ENCODE results near the gene MYOF. TPM values are rescaled to one million over a fixed set of nuclear protein-coding genes. Genes with fewer than 3 reads are reported as not detected.

The MYOF gene
- total and polyA plus RNA-seq, 2 donors (not counting 1 experiment from before 2014, with no cell fraction given) = 298 to 314 TPM

- H3K79me2 ChIP-seq (ENCODE audit: control insufficient read depth, insufficient read depth, low read length) = peaks cover 5% of the 10 kb centered on the region
- H2AFZ ChIP-seq (ENCODE audit: low read length) = no peak overlapping the region
- no peaks in the 10 kb centered on the region for H3K27me3 ChIP-seq (ENCODE audit: control insufficient read depth, insufficient read depth, low read length)
- H3K9me3 ChIP-seq (ENCODE audit: control insufficient read depth, insufficient read depth, low read depth, low read length) = no peaks in the 10 kb centered on the region
- no peak for TF ChIP-seq EZH2 (IDR thresholded peaks at IDR 0.05; ENCODE audit: low read length, missing control alignments)
- TF ChIP-seq, protein P1, sequence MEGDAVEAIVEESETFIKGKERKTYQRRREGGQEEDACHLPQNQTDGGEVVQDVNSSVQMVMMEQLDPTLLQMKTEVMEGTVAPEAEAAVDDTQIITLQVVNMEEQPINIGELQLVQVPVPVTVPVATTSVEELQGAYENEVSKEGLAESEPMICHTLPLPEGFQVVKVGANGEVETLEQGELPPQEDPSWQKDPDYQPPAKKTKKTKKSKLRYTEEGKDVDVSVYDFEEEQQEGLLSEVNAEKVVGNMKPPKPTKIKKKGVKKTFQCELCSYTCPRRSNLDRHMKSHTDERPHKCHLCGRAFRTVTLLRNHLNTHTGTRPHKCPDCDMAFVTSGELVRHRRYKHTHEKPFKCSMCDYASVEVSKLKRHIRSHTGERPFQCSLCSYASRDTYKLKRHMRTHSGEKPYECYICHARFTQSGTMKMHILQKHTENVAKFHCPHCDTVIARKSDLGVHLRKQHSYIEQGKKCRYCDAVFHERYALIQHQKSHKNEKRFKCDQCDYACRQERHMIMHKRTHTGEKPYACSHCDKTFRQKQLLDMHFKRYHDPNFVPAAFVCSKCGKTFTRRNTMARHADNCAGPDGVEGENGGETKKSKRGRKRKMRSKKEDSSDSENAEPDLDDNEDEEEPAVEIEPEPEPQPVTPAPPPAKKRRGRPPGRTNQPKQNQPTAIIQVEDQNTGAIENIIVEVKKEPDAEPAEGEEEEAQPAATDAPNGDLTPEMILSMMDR (conservative IDR thresholded peaks at IDR 0.05 in 1 of 2, IDR thresholded peaks at IDR 0.05 in 1 of 2; ENCODE audit: low read depth in 1 of 2, low read length in 2 of 2) = no peak
- no peaks in the 10 kb centered on the region for H4K20me1 ChIP-seq (ENCODE audit: control insufficient read depth, extremely low read depth, insufficient read depth, low read length)
- no peak for DNase-seq (ENCODE audit: low read depth in 2 of 2)
- no peak overlapping the region for H3K4me3 ChIP-seq (replicated peaks in 1 of 4; ENCODE audit: control extremely low read depth in 1 of 4, insufficient read depth in 1 of 4, low read depth in 3 of 4, low read length in 4 of 4)
- H3K4me1 ChIP-seq (ENCODE audit: control insufficient read depth, extremely low read depth, insufficient read depth, low read length) = peaks cover 37% of the 10 kb centered on the region
- peaks cover 29% of the 10 kb centered on the region for H3K36me3 ChIP-seq (ENCODE audit: control insufficient read depth, insufficient read depth, low read length)
- H3K4me2 ChIP-seq (ENCODE audit: extremely low read depth, insufficient read depth, low read length) = no peak overlapping the region
- no peak overlapping the region for H3K9ac ChIP-seq (ENCODE audit: insufficient read depth, low read length)
- no peak overlapping the region for H3K27ac ChIP-seq (ENCODE audit: insufficient read depth, low read length)
Measured at GRCh38 chr10:93385345-93385744, 96.8 kb downstream of the MYOF start.

GRCh38 chr10:93384006-93384405, 98.1 kb downstream of the MYOF start:
- Histone ChIP-seq H3K4me2 (ENCODE audit: extremely low read depth, insufficient read depth, low read length) (peak overlapping the region; percentile 3), H3K4me3 (replicated peaks in 1 of 4; ENCODE audit: control extremely low read depth in 1 of 4, insufficient read depth in 1 of 4, low read depth in 3 of 4, low read length in 4 of 4) (no peak overlapping the region), H3K27me3 (ENCODE audit: control insufficient read depth, insufficient read depth, low read length) (no peaks in the 10 kb centered on the region), H3K36me3 (ENCODE audit: control insufficient read depth, insufficient read depth, low read length) (peaks cover 28% of the 10 kb centered on the region), H3K9ac (ENCODE audit: insufficient read depth, low read length) (no peak overlapping the region), H3K9me3 (ENCODE audit: control insufficient read depth, insufficient read depth, low read depth, low read length) (no peaks in the 10 kb centered on the region), H3K79me2 (ENCODE audit: control insufficient read depth, insufficient read depth, low read length) (peaks cover 7% of the 10 kb centered on the region), H3K27ac (ENCODE audit: insufficient read depth, low read length) (peak overlapping the region; percentile 75), H4K20me1 (ENCODE audit: control insufficient read depth, extremely low read depth, insufficient read depth, low read length) (no peaks in the 10 kb centered on the region), H2AFZ (ENCODE audit: low read length) (no peak overlapping the region), H3K4me1 (ENCODE audit: control insufficient read depth, extremely low read depth, insufficient read depth, low read length) (peaks cover 42% of the 10 kb centered on the region)
- TF ChIP-seq, protein P1 (conservative IDR thresholded peaks at IDR 0.05 in 1 of 2, IDR thresholded peaks at IDR 0.05 in 1 of 2; ENCODE audit: low read depth in 1 of 2, low read length in 2 of 2) = no peak
- TF ChIP-seq EZH2 (IDR thresholded peaks at IDR 0.05; ENCODE audit: low read length, missing control alignments) = no peak
- DNase-seq (ENCODE audit: low read depth in 2 of 2) = no peak

GRCh38 chr10:93383562-93383981, 98.6 kb downstream of the MYOF start:
- H3K9ac ChIP-seq (ENCODE audit: insufficient read depth, low read length) = no peak overlapping the region
- peaks cover 7% of the 10 kb centered on the region for H3K79me2 ChIP-seq (ENCODE audit: control insufficient read depth, insufficient read depth, low read length)
- DNase-seq (ENCODE audit: low read depth in 2 of 2) = peak; percentile 82 to 98
- no peaks in the 10 kb centered on the region for H4K20me1 ChIP-seq (ENCODE audit: control insufficient read depth, extremely low read depth, insufficient read depth, low read length)
- H3K4me3 ChIP-seq (replicated peaks in 1 of 4; ENCODE audit: control extremely low read depth in 1 of 4, insufficient read depth in 1 of 4, low read depth in 3 of 4, low read length in 4 of 4) = no peak overlapping the region
- TF ChIP-seq, protein P1 (conservative IDR thresholded peaks at IDR 0.05 in 1 of 2, IDR thresholded peaks at IDR 0.05 in 1 of 2; ENCODE audit: low read depth in 1 of 2, low read length in 2 of 2) = no peak
- no peak for TF ChIP-seq EZH2 (IDR thresholded peaks at IDR 0.05; ENCODE audit: low read length, missing control alignments)
- no peak overlapping the region for H2AFZ ChIP-seq (ENCODE audit: low read length)
- H3K27me3 ChIP-seq (ENCODE audit: control insufficient read depth, insufficient read depth, low read length) = no peaks in the 10 kb centered on the region
- H3K4me2 ChIP-seq (ENCODE audit: extremely low read depth, insufficient read depth, low read length) = peak overlapping the region; percentile 3
- peaks cover 26% of the 10 kb centered on the region for H3K36me3 ChIP-seq (ENCODE audit: control insufficient read depth, insufficient read depth, low read length)
- peak overlapping the region; percentile 75 for H3K27ac ChIP-seq (ENCODE audit: insufficient read depth, low read length)
- H3K9me3 ChIP-seq (ENCODE audit: control insufficient read depth, insufficient read depth, low read depth, low read length) = no peaks in the 10 kb centered on the region
- H3K4me1 ChIP-seq (ENCODE audit: control insufficient read depth, extremely low read depth, insufficient read depth, low read length) = peaks cover 42% of the 10 kb centered on the region
